Measurements from ENCODE around the gene WHAMM.

DNA sequence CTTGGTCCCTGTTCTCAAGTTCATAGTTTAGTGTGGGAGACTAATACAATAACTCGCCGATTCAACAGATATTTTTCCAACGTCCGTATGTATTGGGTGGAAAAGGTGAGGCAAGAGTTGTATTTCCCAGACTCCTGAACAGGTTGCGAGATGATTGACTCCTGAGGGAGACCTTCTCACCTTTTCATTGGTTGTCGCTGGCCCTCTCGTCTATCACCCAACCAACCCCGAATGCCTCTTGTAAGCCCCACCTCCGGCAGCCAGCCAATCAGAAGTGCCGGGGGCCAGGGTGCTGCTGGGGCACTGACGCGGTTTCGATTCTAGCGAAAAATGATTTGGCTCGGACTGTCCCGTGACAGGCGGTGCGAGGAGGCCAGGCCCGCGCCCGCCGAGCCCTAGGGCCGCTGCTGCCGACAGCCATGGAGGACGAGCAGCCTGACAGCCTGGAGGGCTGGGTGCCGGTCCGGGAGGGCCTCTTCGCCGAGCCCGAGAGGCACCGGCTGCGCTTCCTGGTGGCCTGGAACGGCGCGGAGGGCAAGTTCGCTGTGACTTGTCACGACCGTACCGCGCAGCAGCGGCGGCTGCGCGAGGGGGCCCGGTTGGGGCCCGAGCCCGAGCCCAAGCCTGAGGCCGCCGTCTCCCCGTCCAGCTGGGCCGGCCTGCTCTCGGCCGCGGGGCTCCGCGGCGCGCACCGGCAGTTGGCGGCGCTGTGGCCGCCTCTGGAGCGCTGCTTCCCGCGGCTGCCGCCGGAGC is at the start of gene WHAMM:
- TF ChIP-seq CTCF (IDR thresholded peaks at IDR 0.05; ENCODE audit: insufficient read depth, low read length, poor library complexity, severe bottlenecking), result no peak
- no peak for TF ChIP-seq EZH2phosphoT487 (conservative IDR thresholded peaks at IDR 0.05; ENCODE audit: low read length)
